Transverse colon (tissue), 4 donors: ENCODE measurements around the gene TREH. TPM values are rescaled to one million over a fixed set of nuclear protein-coding genes. Genes with fewer than 3 reads are reported as not detected.

Source experiments
- DNase-seq: peaks from one replicate; pipeline ENCODE4 v3.0.0-alpha.2; 2019
- H3K27ac ChIP-seq, 4 donors: fragments of 200-600 bp; sonication (generic); 2 replicates each; pipeline ENCODE4 v1.5.1; 2016 to 2018; ENCODE audit warnings: inconsistent platforms in 4 of 4
- H3K27me3 ChIP-seq: fragments of 200-600 bp; sonication (generic); 2 replicates; pipeline ENCODE4 v1.5.1; 2017; ENCODE audit warnings: inconsistent platforms
- H3K36me3 ChIP-seq, 4 donors: fragments of 200-600 bp; sonication (generic); 2 replicates each; pipeline ENCODE4 v1.5.1; 2017 to 2019; ENCODE audit warnings: inconsistent platforms in 4 of 4
- H3K4me1 ChIP-seq, 4 donors: fragments of 200-600 bp; sonication (generic); 2 replicates each; pipeline ENCODE4 v1.5.1; 2017 to 2020; ENCODE audit warnings: inconsistent platforms in 4 of 4
- H3K4me3 ChIP-seq, 4 donors: fragments of 200-600 bp; sonication (generic); 1 replicate in 1 of 4; 2 replicates in 3 of 4; pipeline versions ENCODE4 v1.5.1 to v1.6.1; 2017 to 2019; ENCODE audit warnings: inconsistent platforms in 4 of 4
- H3K9me3 ChIP-seq, 2 donors: fragments of 200-600 bp; sonication (generic); 2 replicates each; pipeline ENCODE4 v1.5.1; 2017 to 2019; ENCODE audit warnings: inconsistent platforms in 2 of 2
- CTCF ChIP-seq, 5 experiments: fragments of 200-600 bp in 3 of 5; fragments of 450-650 bp in 2 of 5; sonication (generic) in 3 of 5; IDR thresholded peaks; 1 replicate in 2 of 5; 2 replicates in 3 of 5; pipeline ENCODE4 v1.5.1; 2016 to 2017; ENCODE audit warnings: antibody characterized with exemption in 5 of 5, inconsistent platforms in 3 of 5, mild to moderate bottlenecking in 2 of 5, moderate library complexity in 1 of 5
- EP300 ChIP-seq: sonication (generic); formaldehyde crosslinking; IDR thresholded peaks from one replicate; pipeline ENCODE4 v1.6.1; 2017; ENCODE audit warnings: antibody characterized with exemption, low read depth
- POLR2A ChIP-seq: fragments of 450-650 bp; IDR thresholded peaks from one replicate; pipeline ENCODE4 v1.6.1; 2016; ENCODE audit warnings: antibody characterized with exemption, mild to moderate bottlenecking, moderate library complexity
- POLR2AphosphoS5 ChIP-seq, 3 donors: sonication (generic); formaldehyde crosslinking; IDR thresholded peaks; one replicate each; pipeline ENCODE4 v1.6.1; 2016; ENCODE audit warnings: antibody characterized with exemption in 3 of 3
- WGBS, 2 donors: methylation state at CpG; one replicate each; pipeline ENCODE4 v1.1.5; 2018; ENCODE audit warnings: low coverage in 1 of 2; 5-methylcytosine and 5-hydroxymethylcytosine counted together
- in situ Hi-C, 4 donors: fragments of 200-750 bp; cut with MboI; loops; one replicate each; pipeline versions ENCODE4 v1.15.0 to v1.15.1; 2017; ENCODE audit warnings: low sequenced_read_pairs in 3 of 4, low pct_ligation_motif_present in 1 of 4, low pct_unique_long_range_greater_than_20kb in 1 of 4
- intact Hi-C: fragments of 100-400 bp; cut with DNase I; formaldehyde crosslinking; loops from one replicate; pipeline ENCODE4 v1.15.1; 2023; ENCODE audit warnings: low total_unique reads
- total RNA-seq, 4 donors: library from RNA; depleted of rRNA; stranded (reverse); fragments of >200 nt; gene quantifications; one replicate each; pipeline ENCODE4 v1.1.0, GENCODE V29; 2016

TREH gene
- total RNA-seq, 4 donors from 2014 or later, result 4.9 to 5.6 TPM; not detected in 2

GRCh38 chr11:118640332-118641154, 38.9 kb downstream of the TREH start:
- Histone ChIP-seq H3K9me3 (no peaks in the 10 kb centered on the region), H3K27me3 (no peaks in the 10 kb centered on the region), H3K4me1 (peaks cover 9 to 27% (median 20%) of the 10 kb centered on the region in 4 donors), H3K27ac (peak overlapping the region in 3 of 4 donors; percentile 19 to 39 (median 22)), H3K4me3 (no peak overlapping the region), H3K36me3 (peaks cover 0 to 36% (median 8%) of the 10 kb centered on the region in 4 donors)
- intact Hi-C loops, result no loop called here
- 77% methylated on average over 5 of the region's 5 CpGs; no CpG with 5 or more reads in 1 of the 2 donors for WGBS, 2 donors
- TF ChIP-seq EP300 (no peak), CTCF (IDR thresholded peaks at IDR 0.05) (peak in 4 of 5 experiments; percentile 22 to 31 (median 30))
- DNase-seq, result no peak
- in situ Hi-C loops, result no loop called here

DNA sequence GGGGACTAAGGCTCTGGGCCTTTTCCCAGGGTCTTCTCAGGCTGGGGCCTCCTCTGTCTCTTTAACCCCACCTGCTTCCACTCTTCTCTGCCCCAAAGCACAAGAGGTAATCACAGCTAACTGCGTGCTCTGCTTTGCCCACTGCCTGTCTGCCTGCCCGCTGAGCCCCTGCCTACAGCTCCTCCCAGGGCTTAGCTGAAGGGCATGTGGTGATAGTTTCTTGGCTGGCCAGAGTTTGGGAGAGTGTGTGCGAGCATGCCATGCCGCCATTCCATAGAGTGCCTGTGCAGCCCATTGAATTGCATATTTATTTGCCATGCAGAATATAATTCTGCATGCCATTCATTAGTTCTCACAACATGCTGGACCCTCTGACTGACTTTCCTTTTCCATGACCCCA, 39.6 kb downstream of the TREH start:
- Histone ChIP-seq H3K4me1 (peaks cover 13 to 34% (median 26%) of the 10 kb centered on the region in 4 donors), H3K4me3 (no peak overlapping the region), H3K36me3 (peaks cover 0 to 29% (median 7%) of the 10 kb centered on the region in 4 donors), H3K27me3 (no peaks in the 10 kb centered on the region), H3K27ac (no peak overlapping the region), H3K9me3 (no peaks in the 10 kb centered on the region)
- intact Hi-C loops, result no loop called here
- TF ChIP-seq CTCF (IDR thresholded peaks at IDR 0.05) (no peak), EP300 (no peak), POLR2A (no peak), POLR2AphosphoS5 (IDR thresholded peaks at IDR 0.05) (no peak)
- DNase-seq, result no peak
- 82% methylated on average over 4 of the region's 4 CpGs; no CpG with 5 or more reads in 1 of the 2 donors for WGBS, 2 donors
- in situ Hi-C loops, result no loop called here

- intact Hi-C loops, result no loop called here
- WGBS, 2 donors, result 96% methylated on average over 6 of the region's 6 CpGs; no CpG with 5 or more reads in 1 of the 2 donors
These were observed 40.7 kb downstream of the TREH start for GRCh38 chr11:118638726-118639125.

More at GRCh38 chr11:118638726-118639125, 40.7 kb downstream of the TREH start:
- no peak overlapping the region for H3K27ac ChIP-seq
- H3K4me1 ChIP-seq, result peaks cover 21 to 46% (median 37%) of the 10 kb centered on the region in 4 donors
- no peaks in the 10 kb centered on the region for H3K27me3 ChIP-seq
- in situ Hi-C loops, result no loop called here
- TF ChIP-seq CTCF (IDR thresholded peaks at IDR 0.05) (no peak), POLR2AphosphoS5 (IDR thresholded peaks at IDR 0.05) (no peak), EP300 (no peak), POLR2A (no peak)
- no peak overlapping the region for H3K4me3 ChIP-seq
- no peak for DNase-seq
- H3K9me3 ChIP-seq, result no peaks in the 10 kb centered on the region
- H3K36me3 ChIP-seq, result peaks cover 0 to 18% (median 0%) of the 10 kb centered on the region in 4 donors
